Keratinocyte (primary cell): ENCODE data around the gene PTPN5. TPM values are rescaled to one million over a fixed set of nuclear protein-coding genes. Genes with fewer than 3 reads are reported as not detected.
A peak's percentile ranks its signal among the peaks of the same experiment; 100 is the strongest.

ENCODE experiments used
- DNase-seq: peaks from one replicate; pipeline ENCODE4 v3.0.0-alpha.2; 2011; ENCODE audit warnings: low read depth, missing footprints, low spot score
- FAIRE-seq: peaks from 2 replicates; lab custom pipeline; 2011; peaks lifted over from hg19 to GRCh38; lab: Jason Lieb, UNC
- H2AFZ ChIP-seq: 2 replicates; pipeline ENCODE4 v1.6.0; 2012; ENCODE audit warnings: low read length, control low read depth, inconsistent platforms; ENCODE audit not compliant: control insufficient read depth
- H3K27ac ChIP-seq: 2 replicates; pipeline ENCODE4 v1.5.1; 2011; ENCODE audit warnings: low read length; ENCODE audit not compliant: control insufficient read depth, insufficient read depth
- H3K27me3 ChIP-seq: 3 replicates; pipeline ENCODE4 v1.6.0; 2011; ENCODE audit warnings: low read length; ENCODE audit not compliant: control insufficient read depth, insufficient read depth; ENCODE audit errors: extremely low read depth
- H3K36me3 ChIP-seq, 2 experiments: 2 replicates in 1 of 2; 3 replicates in 1 of 2; pipeline ENCODE4 v1.5.1; 2011; ENCODE audit warnings: low read length in 2 of 2, mild to moderate bottlenecking in 1 of 2; ENCODE audit not compliant: control insufficient read depth in 2 of 2, insufficient read depth in 2 of 2; ENCODE audit errors: extremely low read depth in 1 of 2
- H3K4me1 ChIP-seq: 3 replicates; pipeline ENCODE4 v1.5.1; 2011; ENCODE audit warnings: low read length; ENCODE audit not compliant: control insufficient read depth, insufficient read depth; ENCODE audit errors: extremely low read depth
- H3K4me2 ChIP-seq: 3 replicates; pipeline ENCODE4 v1.6.0; 2011; ENCODE audit warnings: low read depth, low read length; ENCODE audit not compliant: control insufficient read depth, insufficient read depth; ENCODE audit errors: extremely low read depth
- H3K4me3 ChIP-seq, 3 experiments: fragments of 200-600 bp in 1 of 3; sonication (generic) in 1 of 3; 2 replicates in 2 of 3; 3 replicates in 1 of 3; pipeline ENCODE4 v1.5.1; 2011 to 2016; ENCODE audit warnings: low read length in 3 of 3, mild to moderate bottlenecking in 3 of 3, control low read depth in 2 of 3, inconsistent platforms in 1 of 3, low read depth in 1 of 3, mixed read lengths in 1 of 3, mixed run types in 1 of 3, moderate library complexity in 1 of 3; ENCODE audit not compliant: control insufficient read depth in 2 of 3, insufficient read depth in 2 of 3; ENCODE audit errors: extremely low read depth in 1 of 3
- H3K79me2 ChIP-seq: 2 replicates; pipeline ENCODE4 v1.6.0; 2012; ENCODE audit warnings: low read length; ENCODE audit not compliant: control insufficient read depth, insufficient read depth
- H3K9ac ChIP-seq: 3 replicates; pipeline ENCODE4 v1.6.0; 2011; ENCODE audit warnings: low read length; ENCODE audit not compliant: control insufficient read depth, insufficient read depth; ENCODE audit errors: extremely low read depth
- H3K9me1 ChIP-seq: 3 replicates; pipeline ENCODE4 v1.6.0; 2011; ENCODE audit warnings: low read length; ENCODE audit not compliant: control insufficient read depth, insufficient read depth; ENCODE audit errors: extremely low read depth
- H3K9me3 ChIP-seq: 2 replicates; pipeline ENCODE4 v1.5.1; 2012; ENCODE audit warnings: low read depth, low read length; ENCODE audit not compliant: control insufficient read depth
- H4K20me1 ChIP-seq: 3 replicates; pipeline ENCODE4 v1.6.0; 2011; ENCODE audit warnings: low read length; ENCODE audit not compliant: control insufficient read depth, insufficient read depth; ENCODE audit errors: extremely low read depth
- EZH2 ChIP-seq: IDR thresholded peaks from one replicate; pipeline ENCODE4 v1.6.1; 2012; ENCODE audit warnings: inconsistent platforms, mild to moderate bottlenecking, low read length, moderate library complexity
- dilution Hi-C: fragments of 300-500 bp; cut with MboI; formaldehyde crosslinking; loops from one replicate; pipeline ENCODE4 v1.7.0; 2020; ENCODE audit warnings: low sequenced_read_pairs; ENCODE audit not compliant: extremely low pct_ligation_motif_present
- polyA plus RNA-seq, 5 experiments: library from polyadenylated mRNA; depleted of rRNA in 3 of 5; stranded (reverse) in 3 of 5; stranded (forward) in 1 of 5; unstranded in 1 of 5; fragments of >200 nt; gene quantifications; 1 replicate in 1 of 5; 2 replicates in 3 of 5; 3 replicates in 1 of 5; pipeline versions ENCODE4 v1.2.1 to v1.2.3, GENCODE V29; 2011 to 2012; ENCODE audit warnings: missing spikeins in 2 of 5, low read depth in 1 of 5, low replicate concordance in 1 of 5
- TF ChIP-seq, protein P1 (sequence below), 3 experiments: IDR thresholded peaks in 1 of 3; conservative IDR thresholded peaks in 1 of 3; optimal IDR thresholded peaks in 1 of 3; 2 replicates in 2 of 3; 3 replicates in 1 of 3; pipeline versions ENCODE3 to v1.5.1; 2011; ENCODE audit warnings: low read length in 3 of 3, mild to moderate bottlenecking in 3 of 3, moderate library complexity in 2 of 3, control low read depth in 1 of 3, inconsistent platforms in 1 of 3; ENCODE audit not compliant: insufficient read depth in 2 of 3; ENCODE audit errors: extremely low read depth in 1 of 3

Gene PTPN5
- polyA plus RNA-seq, 1 donor (not counting 4 experiments of a cell fraction or from before 2014, with no cell fraction given), result not detected

DNA sequence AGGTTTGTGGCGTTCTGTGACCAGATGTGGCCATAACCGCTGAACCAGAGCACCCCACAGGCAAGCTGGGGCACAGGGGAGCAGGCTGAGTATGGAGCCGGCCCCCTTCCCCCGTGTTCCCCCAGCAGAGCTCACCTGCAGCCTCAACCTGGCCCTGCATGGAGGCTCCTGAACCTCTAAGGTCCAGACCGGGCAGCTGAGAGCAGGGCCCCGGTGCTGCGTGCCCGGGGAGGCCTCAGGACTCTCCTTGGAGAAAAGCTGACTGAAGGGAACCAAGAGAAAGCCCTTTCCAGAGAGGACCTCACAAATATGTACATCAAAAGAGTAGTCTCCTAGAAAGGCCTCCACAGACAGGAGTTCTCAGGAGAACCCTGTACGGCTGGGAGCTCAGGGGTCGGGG, 48.2 kb downstream of the PTPN5 start:
- Histone ChIP-seq H3K4me2 (no peak overlapping the region), H3K27ac (no peak overlapping the region), H2AFZ (no peak overlapping the region), H3K9me3 (no peaks in the 10 kb centered on the region), H4K20me1 (no peaks in the 10 kb centered on the region), H3K36me3 (no peaks in the 10 kb centered on the region), H3K79me2 (no peaks in the 10 kb centered on the region), H3K9ac (no peak overlapping the region), H3K27me3 (no peaks in the 10 kb centered on the region), H3K9me1 (no peaks in the 10 kb centered on the region), H3K4me1 (no peaks in the 10 kb centered on the region), H3K4me3 (no peak overlapping the region)
- no peak for FAIRE-seq
- no peak for DNase-seq
- dilution Hi-C loops, result no loop called here
- TF ChIP-seq, protein P1, sequence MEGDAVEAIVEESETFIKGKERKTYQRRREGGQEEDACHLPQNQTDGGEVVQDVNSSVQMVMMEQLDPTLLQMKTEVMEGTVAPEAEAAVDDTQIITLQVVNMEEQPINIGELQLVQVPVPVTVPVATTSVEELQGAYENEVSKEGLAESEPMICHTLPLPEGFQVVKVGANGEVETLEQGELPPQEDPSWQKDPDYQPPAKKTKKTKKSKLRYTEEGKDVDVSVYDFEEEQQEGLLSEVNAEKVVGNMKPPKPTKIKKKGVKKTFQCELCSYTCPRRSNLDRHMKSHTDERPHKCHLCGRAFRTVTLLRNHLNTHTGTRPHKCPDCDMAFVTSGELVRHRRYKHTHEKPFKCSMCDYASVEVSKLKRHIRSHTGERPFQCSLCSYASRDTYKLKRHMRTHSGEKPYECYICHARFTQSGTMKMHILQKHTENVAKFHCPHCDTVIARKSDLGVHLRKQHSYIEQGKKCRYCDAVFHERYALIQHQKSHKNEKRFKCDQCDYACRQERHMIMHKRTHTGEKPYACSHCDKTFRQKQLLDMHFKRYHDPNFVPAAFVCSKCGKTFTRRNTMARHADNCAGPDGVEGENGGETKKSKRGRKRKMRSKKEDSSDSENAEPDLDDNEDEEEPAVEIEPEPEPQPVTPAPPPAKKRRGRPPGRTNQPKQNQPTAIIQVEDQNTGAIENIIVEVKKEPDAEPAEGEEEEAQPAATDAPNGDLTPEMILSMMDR (optimal IDR thresholded peaks at IDR 0.05 in 1 of 3, IDR thresholded peaks at IDR 0.05 in 1 of 3, conservative IDR thresholded peaks at IDR 0.05 in 1 of 3; ENCODE audit: extremely low read depth in 1 of 3, insufficient read depth in 2 of 3, low read length in 3 of 3), result no peak
- TF ChIP-seq EZH2, result no peak

- Histone ChIP-seq H3K79me2 (no peaks in the 10 kb centered on the region), H4K20me1 (no peaks in the 10 kb centered on the region), H3K9ac (no peak overlapping the region), H3K27ac (no peak overlapping the region), H3K4me3 (no peak overlapping the region), H3K4me2 (no peak overlapping the region), H2AFZ (no peak overlapping the region), H3K9me3 (no peaks in the 10 kb centered on the region), H3K9me1 (no peaks in the 10 kb centered on the region), H3K4me1 (no peaks in the 10 kb centered on the region), H3K36me3 (no peaks in the 10 kb centered on the region), H3K27me3 (no peaks in the 10 kb centered on the region)
- TF ChIP-seq EZH2, result no peak
- TF ChIP-seq, protein P1 (optimal IDR thresholded peaks at IDR 0.05 in 1 of 3, IDR thresholded peaks at IDR 0.05 in 1 of 3, conservative IDR thresholded peaks at IDR 0.05 in 1 of 3; ENCODE audit: extremely low read depth in 1 of 3, insufficient read depth in 2 of 3, low read length in 3 of 3), result peak in 1 of 3 experiments; percentile 1
- dilution Hi-C loops, result no loop called here
- FAIRE-seq (no peak), DNase-seq (no peak)
These were observed 49.8 kb downstream of the PTPN5 start for GRCh38 chr11:18741783-18742182.
